ENCODE measurements around the gene AGTPBP1.
"Not testable (repeated sequence)": the region's sequence is repeated elsewhere in the genome, so short reads cannot be mapped to it uniquely, and the experiment has no call there.

Gene AGTPBP1

DNA sequence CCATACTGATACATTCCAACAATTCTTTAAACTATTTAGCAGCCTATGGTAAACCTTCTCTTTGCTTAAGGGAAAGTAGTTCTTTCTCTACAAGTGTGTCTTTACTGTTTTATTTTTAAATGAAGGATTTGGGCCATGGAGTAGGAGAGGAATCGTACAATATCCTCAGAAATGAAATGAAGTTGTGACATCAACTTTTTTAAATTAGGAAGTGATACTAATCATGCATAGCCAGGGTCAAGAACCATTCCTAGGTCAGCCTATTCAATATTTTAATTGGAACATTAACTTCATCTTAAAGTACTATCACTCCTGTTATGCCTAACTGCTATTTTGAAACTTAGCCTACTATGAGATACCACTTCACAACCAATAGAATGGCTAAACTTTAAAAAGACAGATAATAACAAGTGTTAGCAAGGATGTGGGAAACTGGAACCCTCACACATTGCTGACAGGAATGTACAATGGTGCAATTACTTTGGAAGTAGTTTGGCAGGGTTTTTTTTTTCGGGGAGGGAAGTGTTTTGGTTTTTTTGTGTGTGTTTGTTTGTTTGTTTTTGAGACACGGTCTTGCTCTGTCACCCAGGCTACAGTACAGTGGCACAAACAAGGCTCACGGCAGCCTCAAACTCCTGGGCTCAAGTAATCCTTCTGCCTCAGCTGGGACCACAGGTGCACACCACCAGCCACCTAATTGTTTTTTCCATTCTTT lies 10.7 kb downstream of the AGTPBP1 start:
- H3K4me3 ChIP-seq (ENCODE audit: low read depth, low read length) = no peak overlapping the region
- in situ Hi-C loops (cut with HindIII; ENCODE audit: low sequenced_read_pairs) = no loop called here
- TF ChIP-seq, protein P1, sequence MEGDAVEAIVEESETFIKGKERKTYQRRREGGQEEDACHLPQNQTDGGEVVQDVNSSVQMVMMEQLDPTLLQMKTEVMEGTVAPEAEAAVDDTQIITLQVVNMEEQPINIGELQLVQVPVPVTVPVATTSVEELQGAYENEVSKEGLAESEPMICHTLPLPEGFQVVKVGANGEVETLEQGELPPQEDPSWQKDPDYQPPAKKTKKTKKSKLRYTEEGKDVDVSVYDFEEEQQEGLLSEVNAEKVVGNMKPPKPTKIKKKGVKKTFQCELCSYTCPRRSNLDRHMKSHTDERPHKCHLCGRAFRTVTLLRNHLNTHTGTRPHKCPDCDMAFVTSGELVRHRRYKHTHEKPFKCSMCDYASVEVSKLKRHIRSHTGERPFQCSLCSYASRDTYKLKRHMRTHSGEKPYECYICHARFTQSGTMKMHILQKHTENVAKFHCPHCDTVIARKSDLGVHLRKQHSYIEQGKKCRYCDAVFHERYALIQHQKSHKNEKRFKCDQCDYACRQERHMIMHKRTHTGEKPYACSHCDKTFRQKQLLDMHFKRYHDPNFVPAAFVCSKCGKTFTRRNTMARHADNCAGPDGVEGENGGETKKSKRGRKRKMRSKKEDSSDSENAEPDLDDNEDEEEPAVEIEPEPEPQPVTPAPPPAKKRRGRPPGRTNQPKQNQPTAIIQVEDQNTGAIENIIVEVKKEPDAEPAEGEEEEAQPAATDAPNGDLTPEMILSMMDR (IDR thresholded peaks at IDR 0.05; ENCODE audit: low read depth, low read length, missing control alignments) = no peak
- no peak for DNase-seq (ENCODE audit: low read depth)

DNA sequence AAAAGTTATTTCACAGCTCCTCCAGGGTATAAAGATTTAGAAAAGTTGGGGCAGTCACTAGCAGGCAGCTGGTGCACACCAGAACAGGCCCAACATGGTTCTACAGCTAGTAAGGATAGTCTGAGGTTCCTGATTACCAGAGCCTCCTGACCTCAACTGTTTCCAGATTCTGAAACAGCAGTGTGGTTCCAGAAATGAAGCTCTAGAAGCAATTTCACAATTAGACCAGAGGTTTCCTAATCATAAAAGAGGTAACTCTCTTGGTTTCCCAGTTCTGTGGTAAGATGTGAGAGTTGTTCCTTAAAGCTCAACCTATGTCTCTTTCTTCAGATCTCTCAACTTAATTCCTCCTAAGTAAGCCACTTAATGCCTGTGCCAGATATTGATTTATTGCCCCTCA lies 11.9 kb downstream of the AGTPBP1 start:
- no peak overlapping the region for H3K4me3 ChIP-seq (ENCODE audit: low read depth, low read length)
- TF ChIP-seq, protein P1 (IDR thresholded peaks at IDR 0.05; ENCODE audit: low read depth, low read length, missing control alignments) = no peak
- no peak for DNase-seq (ENCODE audit: low read depth)
- in situ Hi-C loops (cut with HindIII; ENCODE audit: low sequenced_read_pairs) = no loop called here

DNA sequence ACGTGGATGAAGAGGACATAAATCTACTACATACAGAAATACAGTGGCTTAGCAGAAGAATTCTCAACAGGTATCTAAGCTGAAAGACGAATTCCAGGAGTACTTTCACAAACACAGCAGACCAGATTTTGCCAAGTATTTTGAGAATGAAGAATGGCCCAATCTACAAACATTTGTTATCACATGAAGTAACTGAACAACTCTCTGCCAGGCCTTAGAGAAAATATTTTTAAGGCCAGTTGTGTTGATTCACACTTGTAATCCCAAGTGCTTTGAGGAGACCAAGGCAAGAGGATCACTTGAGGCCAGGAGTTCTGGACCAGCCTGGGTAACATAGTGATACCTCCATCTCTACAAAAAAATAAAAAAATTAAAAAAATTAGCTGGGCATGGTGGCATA lies 14.3 kb downstream of the AGTPBP1 start:
- in situ Hi-C loops (cut with HindIII; ENCODE audit: low sequenced_read_pairs) = no loop called here
- no peak overlapping the region for H3K4me3 ChIP-seq (ENCODE audit: low read depth, low read length)
- TF ChIP-seq, protein P1 (IDR thresholded peaks at IDR 0.05; ENCODE audit: low read depth, low read length, missing control alignments) = no peak
- no peak for DNase-seq (ENCODE audit: low read depth)

DNA sequence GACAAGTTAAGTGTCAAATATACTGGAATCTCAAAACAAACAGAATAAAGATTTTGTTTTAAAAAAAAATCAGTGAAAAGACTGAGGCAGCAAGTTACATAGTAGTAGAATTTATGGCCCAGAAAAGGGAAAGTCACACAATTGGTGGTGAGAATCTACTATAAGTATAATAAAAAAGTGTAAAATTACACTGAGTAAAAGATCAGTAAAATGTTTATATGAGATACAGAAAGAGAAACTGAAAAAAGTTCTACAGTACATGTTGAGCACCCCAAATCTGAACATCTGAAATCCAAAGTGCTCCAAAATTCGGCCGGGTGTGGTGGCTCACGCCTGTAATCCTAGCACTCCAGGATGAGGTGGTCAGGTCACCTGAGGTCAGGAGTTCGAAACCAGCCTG lies 15.0 kb downstream of the AGTPBP1 start:
- in situ Hi-C loops (cut with HindIII; ENCODE audit: low sequenced_read_pairs) = no loop called here
- no peak overlapping the region for H3K4me3 ChIP-seq (ENCODE audit: low read depth, low read length)
- TF ChIP-seq, protein P1 (IDR thresholded peaks at IDR 0.05; ENCODE audit: low read depth, low read length, missing control alignments) = no peak
- no peak for DNase-seq (ENCODE audit: low read depth)

DNA sequence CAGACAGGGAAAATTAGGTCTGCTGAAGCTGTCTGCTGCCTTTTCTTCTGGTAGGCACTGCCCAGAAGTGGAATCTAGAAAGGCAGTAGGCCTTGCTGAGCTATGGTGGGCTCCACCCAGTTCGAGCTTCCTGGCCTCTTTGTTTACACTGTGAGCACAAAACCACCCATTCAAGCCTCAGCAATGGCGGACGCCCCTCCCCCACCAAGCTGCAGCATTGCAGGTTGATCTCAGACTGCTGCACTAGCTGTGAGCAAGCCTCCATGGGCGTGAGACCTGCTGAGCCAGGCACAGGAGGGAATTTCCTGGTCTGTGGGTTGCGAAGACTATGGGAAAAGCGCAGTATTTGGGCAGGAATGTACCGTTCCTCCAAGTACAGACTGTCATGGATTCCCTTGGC lies 18.5 kb downstream of the AGTPBP1 start:
- TF ChIP-seq, protein P1 (IDR thresholded peaks at IDR 0.05; ENCODE audit: low read depth, low read length, missing control alignments) = no peak
- H3K4me3 ChIP-seq (ENCODE audit: low read depth, low read length) = no peak overlapping the region
- in situ Hi-C loops (cut with HindIII; ENCODE audit: low sequenced_read_pairs) = no loop called here
- no peak for DNase-seq (ENCODE audit: low read depth)

DNA sequence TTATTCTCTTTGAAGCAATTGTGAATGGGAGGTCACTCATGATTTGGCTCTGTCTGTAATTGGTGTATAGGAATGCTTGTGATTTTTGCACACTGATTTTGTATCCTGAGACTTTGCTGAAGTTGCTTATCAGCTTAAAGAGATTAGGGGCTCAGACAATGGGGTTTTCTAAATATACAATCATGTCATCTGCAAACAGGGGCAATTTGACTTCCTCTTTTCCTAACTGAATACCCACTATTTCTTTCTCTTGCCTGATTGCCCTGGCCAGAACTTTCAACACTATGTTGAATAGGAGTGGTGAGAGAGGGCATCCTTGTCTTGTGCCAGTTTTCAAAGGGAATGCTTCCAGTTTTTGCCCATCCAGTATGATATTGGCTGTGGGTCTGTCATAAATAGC lies 22.3 kb downstream of the AGTPBP1 start:
- in situ Hi-C loops (cut with HindIII; ENCODE audit: low sequenced_read_pairs); H3K4me3 ChIP-seq (ENCODE audit: low read depth, low read length); DNase-seq (ENCODE audit: low read depth): not testable (repeated sequence)

DNA sequence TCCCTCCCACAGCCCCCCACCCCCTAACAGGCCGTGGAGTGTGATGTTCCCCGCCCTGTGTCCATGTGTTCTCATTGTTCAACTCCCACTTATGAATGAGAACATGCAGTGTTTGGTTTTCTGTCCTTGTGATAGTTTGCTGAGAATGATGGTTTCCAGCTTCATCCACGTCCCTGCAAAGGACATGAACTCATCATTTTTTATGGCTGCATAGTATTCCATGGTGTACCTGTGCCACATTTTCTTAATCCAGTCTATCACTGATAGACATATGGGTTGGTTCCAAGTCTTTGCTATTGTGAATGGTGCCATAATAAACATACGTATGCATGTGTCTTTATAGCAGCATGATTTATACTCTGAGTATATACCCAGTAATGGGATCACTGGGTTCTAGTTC lies 23.9 kb downstream of the AGTPBP1 start:
- H3K4me3 ChIP-seq (ENCODE audit: low read depth, low read length); DNase-seq (ENCODE audit: low read depth); in situ Hi-C loops (cut with HindIII; ENCODE audit: low sequenced_read_pairs): not testable (repeated sequence)

DNA sequence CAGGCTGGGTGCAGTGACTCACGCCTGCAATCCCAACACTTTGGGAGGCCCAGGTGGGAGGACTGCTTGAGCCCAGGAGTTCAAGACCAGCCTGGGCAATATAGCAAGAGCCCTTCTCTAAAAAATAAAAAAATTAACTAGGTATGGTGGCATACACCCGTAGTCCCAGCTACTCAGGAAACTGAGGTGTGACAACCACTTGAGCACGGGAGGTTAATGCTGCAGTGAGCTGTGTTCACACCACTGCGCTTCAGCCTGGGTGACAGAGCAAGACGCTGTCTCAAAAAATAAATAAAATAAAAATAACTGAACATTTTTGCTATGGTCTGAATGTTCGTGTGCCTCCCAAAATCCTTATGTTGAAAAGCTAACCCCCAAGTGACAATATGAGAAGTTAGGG lies 24.5 kb downstream of the AGTPBP1 start:
- in situ Hi-C loops (cut with HindIII; ENCODE audit: low sequenced_read_pairs) = no loop called here
- no peak overlapping the region for H3K4me3 ChIP-seq (ENCODE audit: low read depth, low read length)
- TF ChIP-seq, protein P1 (IDR thresholded peaks at IDR 0.05; ENCODE audit: low read depth, low read length, missing control alignments) = no peak
- no peak for DNase-seq (ENCODE audit: low read depth)

All from astrocyte of the cerebellum (primary cell).